Sciatic nerve (tissue), 2 donors: Measurements from ENCODE around the gene SLC35E2B. TPM values are rescaled to one million over a fixed set of nuclear protein-coding genes. Genes with fewer than 3 reads are reported as not detected.
"Not testable (repeated sequence)": the region's sequence is repeated elsewhere in the genome, so short reads cannot be mapped to it uniquely, and the experiment has no call there.

Source experiments
- ATAC-seq: fragments of 200-7000 bp; cut with Tn5 transposase; one replicate; pipeline ENCODE4 v1.9.1; 2020; ENCODE audit warnings: mild to moderate bottlenecking, moderate library complexity
- DNase-seq: peaks from one replicate; pipeline ENCODE4 v3.0.0-alpha.2; 2020; ENCODE audit warnings: low spot score
- intact Hi-C: fragments of 100-400 bp; cut with DNase I; formaldehyde crosslinking; loops from one replicate; pipeline ENCODE4 v1.14.2; 2022
- total RNA-seq: library from RNA; stranded (reverse); fragmentation: NEBNext Ultra II Directional; extraction: Animal tissue kit (Norgen Biotek cat#: 25700); gene quantifications from one replicate; pipeline ENCODE4 v1.2.1, GENCODE V29; 2021
- donor health status: DM: no; HTN: no; CAD: no.
- donor health status: DM: no; HTN: no; CAD: no.

SLC35E2B gene
- total RNA-seq, 1 donor from 2014 or later = 45.6 TPM

DNA sequence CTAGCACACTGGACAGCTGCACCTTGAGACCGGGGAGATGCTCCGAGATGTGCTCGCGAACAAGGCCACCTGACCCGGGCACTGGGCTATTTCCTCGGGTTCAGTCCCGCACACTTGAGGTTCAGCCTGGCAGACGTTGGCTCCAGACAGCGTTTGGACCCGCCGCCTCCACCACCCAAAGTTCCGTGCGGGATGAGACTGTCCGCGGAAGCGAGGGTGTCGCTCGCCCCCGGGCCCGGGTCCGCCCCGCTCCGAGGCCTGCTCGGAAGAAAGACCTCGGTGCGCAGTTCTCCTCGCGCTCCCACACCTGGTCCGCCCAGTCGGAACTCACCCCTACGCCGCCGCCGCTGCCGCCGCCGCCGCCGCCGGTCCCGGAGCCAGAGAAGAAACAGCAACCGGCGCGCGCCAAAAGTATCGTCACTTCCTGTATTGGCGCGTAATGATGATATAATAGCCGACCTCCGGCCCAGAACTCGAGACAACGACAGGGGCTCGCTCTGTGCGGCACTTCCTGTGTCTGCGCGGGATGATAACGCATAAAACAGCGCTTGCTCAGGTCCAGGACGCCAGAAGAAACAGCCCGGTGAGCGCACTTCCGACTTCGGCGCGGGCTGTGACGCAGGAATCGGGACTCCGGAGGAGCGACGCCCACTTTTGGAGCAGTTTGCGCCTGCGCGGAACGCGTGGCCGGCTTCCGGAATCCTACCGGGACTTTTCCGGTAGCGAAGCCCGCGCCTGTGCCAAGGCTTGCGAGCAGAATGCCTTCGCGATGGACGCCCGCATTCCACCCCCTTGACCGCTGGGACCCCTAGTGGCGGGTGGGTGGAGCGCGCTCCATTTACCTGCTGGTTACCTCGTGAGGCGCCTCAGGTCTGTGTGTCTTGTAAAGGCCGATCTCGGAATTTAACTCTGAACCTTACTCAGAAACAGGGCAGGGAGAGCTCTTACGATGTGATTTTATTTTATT, 33.7 kb downstream of the SLC35E2B start, which contains the start of gene CDK11B:
CDK11B (minus strand) TSS at position 422 of the 967 bp plus-strand sequence. CDS start 1,519 bp downstream, outside the sequence.
- intact Hi-C loops = not testable (repeated sequence)
- peak; percentile 95 for DNase-seq
- peak; percentile 96 for ATAC-seq

- ATAC-seq, intact Hi-C loops: not testable (repeated sequence)
- peak; percentile 31 for DNase-seq
Measured at GRCh38 chr1:1648265-1648664, 44.3 kb downstream of the SLC35E2B start.

- ATAC-seq, intact Hi-C loops: not testable (repeated sequence)
- peak; percentile 42 for DNase-seq
Measured at GRCh38 chr1:1647567-1648241, 44.9 kb downstream of the SLC35E2B start.

DNA sequence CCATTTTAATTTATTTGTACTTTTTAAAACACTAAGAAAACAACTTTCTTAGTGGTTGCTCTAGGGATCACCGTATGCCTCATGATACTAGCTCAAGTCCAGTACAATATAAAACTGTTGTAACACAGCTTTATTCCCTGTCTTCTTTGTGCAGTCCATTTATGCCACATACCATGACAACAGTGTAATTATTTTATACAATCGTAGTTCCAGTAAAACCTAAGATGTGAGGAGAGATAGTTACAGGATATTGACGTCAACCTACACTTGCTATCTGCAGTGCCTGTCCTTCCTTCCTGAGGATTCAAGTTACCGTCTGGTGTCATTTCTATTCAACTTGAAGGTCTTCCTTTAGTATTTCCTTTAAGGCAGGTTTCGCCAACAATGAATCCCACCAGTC, 46.3 kb downstream of the SLC35E2B start:
- ATAC-seq, intact Hi-C loops, DNase-seq: not testable (repeated sequence)

- intact Hi-C loops, ATAC-seq: not testable (repeated sequence)
- DNase-seq = peak; percentile 36
Measured at GRCh38 chr1:1640711-1641461, 51.7 kb downstream of the SLC35E2B start.

DNA sequence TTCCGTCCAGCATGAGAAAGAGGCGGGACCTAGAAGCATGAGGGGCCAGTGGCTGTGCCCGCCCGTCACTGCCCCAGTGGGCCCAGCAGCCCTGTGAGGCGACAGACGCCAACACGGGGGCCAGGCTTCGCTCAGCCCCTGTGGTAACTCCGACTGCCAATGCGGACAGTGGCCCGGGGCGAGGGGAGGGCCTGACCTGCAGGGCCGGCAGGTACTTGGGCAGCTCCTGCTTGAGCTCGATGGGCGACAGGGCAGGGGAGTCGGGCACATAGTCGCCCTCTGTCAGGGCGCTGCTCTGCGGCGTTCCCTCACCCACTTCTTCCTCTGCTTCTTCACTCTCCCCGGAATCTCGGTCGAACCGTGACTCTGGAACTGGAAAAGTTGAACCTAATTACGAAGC, 52.5 kb downstream of the SLC35E2B start:
- peak; percentile 10 for DNase-seq
- intact Hi-C loops, ATAC-seq: not testable (repeated sequence)

GRCh38 chr1:1639368-1639767, 53.2 kb downstream of the SLC35E2B start:
- peak; percentile 40 for DNase-seq
- ATAC-seq, intact Hi-C loops: not testable (repeated sequence)

DNA sequence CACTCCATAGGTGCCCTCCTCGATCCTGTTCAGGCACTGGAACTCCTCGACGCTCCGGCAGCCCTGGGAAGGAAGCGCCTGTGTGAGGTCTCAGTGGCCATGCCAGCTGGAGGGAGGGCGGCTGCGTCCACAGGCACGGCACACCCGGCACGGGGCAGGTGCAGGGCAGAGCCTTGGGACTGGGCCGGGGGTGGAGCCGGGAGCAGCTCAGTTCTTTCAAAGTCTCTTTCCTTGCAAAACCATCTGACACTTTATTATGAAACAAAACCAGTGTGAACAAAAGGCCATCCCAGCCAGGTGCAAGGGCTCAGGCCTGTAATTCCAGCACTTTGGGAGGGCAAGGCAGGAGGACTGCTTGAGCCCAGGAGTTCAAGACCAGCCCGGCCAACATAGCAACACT, 54.1 kb downstream of the SLC35E2B start:
- intact Hi-C loops, ATAC-seq: not testable (repeated sequence)
- peak; percentile 51 for DNase-seq

GRCh38 chr1:1637479-1637875, 55.1 kb downstream of the SLC35E2B start:
- intact Hi-C loops, ATAC-seq: not testable (repeated sequence)
- peak; percentile 41 for DNase-seq

DNA sequence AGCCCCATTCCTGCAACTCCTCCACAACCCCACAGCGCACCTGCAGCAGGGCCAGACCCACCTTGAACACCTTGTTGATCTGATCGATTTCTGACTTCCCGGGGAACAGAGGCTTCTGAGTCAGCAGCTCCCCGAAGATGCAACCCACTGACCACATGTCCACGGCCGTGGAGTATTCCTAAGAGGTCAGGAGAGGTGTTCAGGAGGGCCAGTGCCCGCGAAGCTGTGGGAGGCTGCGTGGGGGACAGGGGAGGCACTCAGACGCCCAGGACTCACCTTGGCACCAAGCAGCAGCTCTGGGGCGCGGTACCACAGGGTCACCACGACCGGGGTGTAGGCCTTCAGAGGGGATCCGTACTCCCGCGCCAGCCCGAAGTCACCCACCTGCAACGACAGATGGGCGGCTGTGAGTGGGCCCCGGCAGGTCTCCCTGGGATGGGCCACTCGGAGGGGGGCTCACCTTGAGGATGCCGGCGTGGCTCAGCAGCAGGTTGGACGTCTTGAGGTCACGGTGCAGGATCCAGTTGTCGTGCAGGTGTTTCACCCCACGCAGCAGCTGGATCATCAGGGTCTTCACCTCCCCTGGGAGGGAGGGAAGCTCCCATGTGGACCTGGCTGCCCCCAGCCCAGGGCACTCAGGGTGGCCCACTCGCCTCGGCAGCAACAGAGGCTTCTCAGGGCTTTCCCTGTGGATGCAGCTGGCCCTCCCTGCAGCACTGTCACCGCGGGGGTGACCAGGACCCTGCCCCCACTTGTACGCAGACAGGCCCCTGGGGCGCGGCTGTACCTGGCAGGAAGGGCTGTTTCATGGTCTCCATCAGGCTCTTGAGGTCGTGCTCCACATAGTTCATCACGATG, 55.7 kb downstream of the SLC35E2B start:
- DNase-seq = peak; percentile 51
- ATAC-seq, intact Hi-C loops: not testable (repeated sequence)

DNA sequence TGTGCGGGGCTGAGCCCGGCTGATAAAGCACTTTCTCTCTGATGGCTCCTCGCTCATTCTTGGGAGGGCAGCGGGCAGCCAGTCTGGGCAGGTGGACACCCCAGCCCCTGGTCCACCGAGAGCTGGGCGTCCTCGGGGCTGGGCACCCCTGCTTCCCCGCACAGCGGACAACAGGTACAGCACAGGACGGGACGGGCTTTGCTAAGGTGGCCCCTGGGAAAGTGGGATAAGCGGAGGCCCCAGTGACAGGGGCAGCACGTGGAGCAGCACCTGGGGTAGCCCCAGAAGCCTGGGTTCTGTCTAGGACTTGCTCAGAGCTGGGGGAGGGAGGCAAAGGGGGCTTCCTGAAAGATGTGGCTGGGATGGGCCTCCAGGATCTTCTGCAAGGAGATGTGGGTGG, 58.0 kb downstream of the SLC35E2B start:
- intact Hi-C loops, ATAC-seq: not testable (repeated sequence)
- peak; percentile 45 for DNase-seq

DNA sequence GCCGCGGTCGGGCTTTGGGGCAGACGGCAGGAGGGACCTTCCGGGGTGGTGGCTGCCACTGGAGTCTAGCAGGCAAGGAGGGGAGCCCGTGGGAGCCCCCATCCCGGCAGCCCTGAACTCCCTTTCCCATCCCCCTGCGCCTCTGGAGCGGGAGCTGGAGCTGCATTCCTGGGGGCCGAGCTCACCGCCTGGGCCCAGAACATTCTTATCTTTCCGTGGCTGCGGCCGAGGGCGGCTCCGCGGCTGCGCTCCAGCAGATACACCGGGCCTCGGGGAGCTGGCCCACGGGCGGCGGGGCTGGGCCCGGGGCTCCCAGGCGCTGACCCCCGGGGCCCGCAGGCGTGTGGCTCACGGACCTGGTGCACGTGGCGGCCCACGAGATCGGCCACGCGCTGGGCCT, 59.2 kb downstream of the SLC35E2B start:
- ATAC-seq, DNase-seq, intact Hi-C loops: not testable (repeated sequence)

- ATAC-seq = no peak
- intact Hi-C loops = no loop called here
- no peak for DNase-seq
Measured at GRCh38 chr1:1631782-1632420, 60.7 kb downstream of the SLC35E2B start, which contains the start of gene MMP23B. MMP23B (plus strand) TSS chr1:1632173; CDS start chr1:1632219, 46 bp downstream.

DNA sequence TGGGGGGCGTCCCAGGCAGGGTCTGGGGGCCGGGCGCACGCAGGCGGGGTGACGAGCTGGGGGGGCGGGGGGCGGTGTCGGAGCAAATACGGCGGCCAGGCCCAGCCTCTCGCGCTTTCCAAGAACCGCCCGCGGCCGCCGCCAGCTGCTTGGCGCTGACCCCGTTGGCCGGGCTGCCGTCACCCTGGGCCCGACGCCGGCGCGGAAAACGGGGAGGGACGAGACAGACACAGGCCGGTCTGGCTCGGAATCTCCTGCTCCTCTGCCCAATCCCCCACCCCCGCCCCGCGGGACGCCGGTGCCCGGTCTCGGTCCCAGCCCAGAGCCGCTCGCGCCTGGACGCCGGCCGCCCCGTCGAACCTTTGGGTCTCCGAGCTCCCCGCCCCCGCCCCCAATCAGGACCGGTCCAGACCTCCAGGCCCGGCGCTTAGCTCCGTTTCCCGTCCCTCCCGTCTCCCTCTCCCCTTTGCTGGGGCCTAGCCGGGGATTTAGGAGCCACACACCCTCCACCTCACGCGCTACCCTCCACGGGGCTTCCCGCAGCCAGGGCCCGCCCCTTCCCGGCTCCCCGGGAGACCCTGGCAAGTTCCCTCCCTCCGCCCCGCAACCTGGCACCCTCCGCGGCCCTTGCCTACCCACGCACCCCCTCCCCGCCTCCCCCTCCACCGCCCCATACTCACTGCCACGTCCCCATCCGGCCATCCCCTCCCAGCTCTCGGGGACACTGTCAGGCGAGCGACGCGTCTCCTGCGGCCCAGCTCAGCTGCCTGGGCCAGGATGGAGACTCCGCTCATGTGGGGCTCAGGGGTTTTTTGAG, 61.4 kb downstream of the SLC35E2B start:
- ATAC-seq (peak; percentile 70), DNase-seq (peak; percentile 84)
- intact Hi-C loops = no loop called here

DNA sequence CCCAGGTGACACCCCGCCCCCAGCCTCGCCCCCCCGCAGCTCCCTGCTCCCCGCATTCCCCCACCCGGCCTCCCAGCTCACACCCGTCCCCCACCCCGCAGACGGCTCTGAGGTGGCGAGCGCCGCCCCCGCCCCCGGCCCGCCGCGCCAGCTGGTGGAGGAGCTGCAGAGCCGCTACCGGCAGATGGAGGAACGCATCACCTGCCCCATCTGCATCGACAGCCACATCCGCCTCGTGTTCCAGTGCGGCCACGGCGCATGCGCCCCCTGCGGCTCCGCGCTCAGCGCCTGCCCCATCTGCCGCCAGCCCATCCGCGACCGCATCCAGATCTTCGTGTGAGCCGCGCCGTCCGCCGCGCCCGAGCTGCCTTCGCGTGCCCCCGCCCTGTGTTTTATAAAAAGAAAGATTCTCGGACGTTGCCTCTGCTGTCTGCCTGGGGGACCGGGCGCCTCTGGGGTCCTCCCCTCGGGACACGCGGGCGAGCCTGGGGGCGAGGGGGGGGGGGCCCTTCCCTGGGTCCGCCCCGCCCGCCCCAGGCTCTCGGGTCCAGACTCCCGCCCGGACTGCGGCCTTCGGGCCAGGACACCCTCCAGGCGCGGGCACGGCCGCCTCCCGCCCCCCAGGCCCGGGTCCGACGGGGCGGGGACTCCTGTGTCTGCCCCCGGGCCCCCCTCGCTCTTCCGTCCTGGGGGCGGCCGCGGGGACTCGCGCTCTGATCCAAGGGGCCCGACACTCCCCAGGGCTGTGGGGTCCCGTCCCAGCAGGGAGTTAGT, 62.2 kb downstream of the SLC35E2B start:
- ATAC-seq (peak; percentile 68), DNase-seq (peak; percentile 81)
- intact Hi-C loops = no loop called here
